KMS-11 (cell line): ENCODE results near the gene TRPV3.

Experiments used
- H2AFZ ChIP-seq: fragments of 200-600 bp; sonication (generic); 2 replicates; pipeline ENCODE4 v1.6.1; 2016; ENCODE audit warnings: antibody characterized with exemption, mixed run types, low read depth
- H3K27ac ChIP-seq: fragments of 200-600 bp; sonication (generic); 2 replicates; pipeline ENCODE4 v1.6.1; 2016; ENCODE audit warnings: mild to moderate bottlenecking, mixed run types
- H3K27me3 ChIP-seq: fragments of 200-600 bp; sonication (generic); 2 replicates; pipeline ENCODE4 v1.6.1; 2017; ENCODE audit warnings: mild to moderate bottlenecking, low read depth, mixed run types, moderate library complexity; ENCODE audit not compliant: insufficient read depth
- H3K36me3 ChIP-seq: fragments of 200-600 bp; sonication (generic); 2 replicates; pipeline ENCODE4 v1.6.1; 2017; ENCODE audit warnings: mild to moderate bottlenecking, mixed run types; ENCODE audit not compliant: insufficient read depth
- H3K4me1 ChIP-seq: fragments of 200-600 bp; sonication (generic); 2 replicates; pipeline ENCODE4 v1.6.1; 2016; ENCODE audit warnings: mild to moderate bottlenecking, low read depth, mixed run types; ENCODE audit not compliant: poor library complexity, severe bottlenecking
- H3K4me2 ChIP-seq: fragments of 200-600 bp; sonication (generic); 2 replicates; pipeline ENCODE4 v1.7.0; 2016; ENCODE audit warnings: mild to moderate bottlenecking, mixed run types
- H3K4me3 ChIP-seq: fragments of 200-600 bp; sonication (generic); IDR thresholded peaks from 2 replicates; pipeline ENCODE4 v1.6.1; 2017; ENCODE audit warnings: low read depth, low read length, mixed read lengths; ENCODE audit not compliant: insufficient read depth
- H3K79me2 ChIP-seq: fragments of 200-600 bp; sonication (generic); 2 replicates; pipeline ENCODE4 v1.6.1; 2016; ENCODE audit warnings: low read depth, mixed run types; ENCODE audit not compliant: insufficient read depth
- H3K9ac ChIP-seq: fragments of 200-600 bp; sonication (generic); 2 replicates; pipeline ENCODE4 v1.6.1; 2016; ENCODE audit warnings: mild to moderate bottlenecking, mixed run types
- H4K20me1 ChIP-seq: fragments of 200-600 bp; sonication (generic); 2 replicates; pipeline ENCODE4 v1.6.1; 2016; ENCODE audit warnings: mild to moderate bottlenecking, mixed run types; ENCODE audit not compliant: insufficient read depth
- CTCF ChIP-seq: fragments of 200-600 bp; sonication (generic); conservative IDR thresholded peaks from 2 replicates; pipeline ENCODE4 v1.6.1; 2017; ENCODE audit warnings: low read depth, mild to moderate bottlenecking, antibody characterized with exemption, low read length, moderate library complexity, mixed read lengths

The TRPV3 gene

DNA sequence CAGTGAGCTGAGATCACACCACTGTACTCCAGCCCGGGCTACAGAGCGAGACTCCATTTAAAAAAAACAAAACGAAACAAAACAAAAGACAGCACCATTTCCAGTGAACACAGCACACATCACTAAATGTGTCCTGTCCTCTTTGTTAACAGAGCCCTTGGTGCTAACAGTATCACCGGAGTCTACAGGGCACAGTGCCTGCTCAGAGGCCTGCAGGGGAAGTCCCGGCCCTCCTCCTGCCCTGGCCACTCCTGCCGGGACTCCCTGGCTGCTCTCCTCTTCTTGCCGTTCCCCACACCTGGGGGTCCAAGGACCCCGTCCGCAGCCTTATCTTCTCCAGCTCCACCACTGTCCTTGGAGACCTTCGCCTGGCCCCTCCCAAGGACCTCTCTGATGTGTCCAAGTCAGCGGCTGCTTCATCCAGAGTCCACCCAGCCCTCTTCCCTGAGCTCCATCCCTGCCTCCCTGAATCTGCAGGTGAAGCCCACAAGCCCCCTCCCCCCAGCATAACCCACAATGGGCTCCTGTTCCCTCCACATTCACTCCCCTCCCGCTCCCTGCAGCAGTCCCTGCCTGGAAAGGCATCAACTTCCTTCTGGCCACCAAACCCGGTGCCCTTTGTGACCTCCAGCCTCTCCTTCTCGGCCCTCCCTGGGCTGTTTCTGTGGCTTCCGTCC lies 43.1 kb upstream of the TRPV3 start:
- H3K79me2 ChIP-seq, result no peaks in the 10 kb centered on the region
- no peak overlapping the region for H3K9ac ChIP-seq
- H3K4me1 ChIP-seq, result no peaks in the 10 kb centered on the region
- H3K27ac ChIP-seq, result no peak overlapping the region
- no peaks in the 10 kb centered on the region for H3K27me3 ChIP-seq
- no peak overlapping the region for H2AFZ ChIP-seq
- H3K36me3 ChIP-seq, result no peaks in the 10 kb centered on the region
- no peaks in the 10 kb centered on the region for H4K20me1 ChIP-seq
- no peak overlapping the region for H3K4me2 ChIP-seq
- TF ChIP-seq CTCF, result no peak
- H3K4me3 ChIP-seq, result no peak overlapping the region

DNA sequence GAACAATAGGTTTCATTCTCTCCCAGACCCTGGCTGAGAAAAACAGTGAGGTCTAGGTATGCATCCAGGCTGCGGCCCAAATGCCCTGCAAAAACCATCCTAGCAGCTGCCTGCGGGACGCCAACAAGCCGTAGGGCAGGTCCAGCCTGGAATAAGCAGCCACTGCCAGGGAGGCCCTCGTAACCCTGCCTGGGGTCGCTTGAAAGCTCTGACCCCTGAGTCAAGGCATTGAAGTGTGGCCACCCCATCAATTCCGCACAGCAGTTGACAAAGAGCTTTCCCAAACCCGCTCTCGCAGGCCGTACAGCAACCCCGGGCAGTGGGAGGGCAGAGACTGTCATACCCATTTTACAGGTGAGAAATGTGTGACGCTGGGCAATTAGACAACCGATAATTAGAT lies 40.5 kb upstream of the TRPV3 start:
- Histone ChIP-seq H3K36me3 (no peaks in the 10 kb centered on the region), H3K4me3 (no peak overlapping the region), H3K27ac (no peak overlapping the region), H3K4me1 (no peaks in the 10 kb centered on the region), H3K9ac (no peak overlapping the region), H3K27me3 (no peaks in the 10 kb centered on the region), H2AFZ (no peak overlapping the region), H3K79me2 (no peaks in the 10 kb centered on the region), H3K4me2 (no peak overlapping the region), H4K20me1 (no peaks in the 10 kb centered on the region)
- no peak for TF ChIP-seq CTCF

GRCh38 chr17:3596804-3597464 lies 39.3 kb upstream of the TRPV3 start:
- Histone ChIP-seq H3K9ac (no peak overlapping the region), H3K36me3 (no peaks in the 10 kb centered on the region), H3K79me2 (no peaks in the 10 kb centered on the region), H3K4me3 (no peak overlapping the region), H3K4me1 (no peaks in the 10 kb centered on the region), H3K4me2 (no peak overlapping the region), H2AFZ (no peak overlapping the region), H3K27me3 (no peaks in the 10 kb centered on the region), H4K20me1 (no peaks in the 10 kb centered on the region), H3K27ac (no peak overlapping the region)
- TF ChIP-seq CTCF, result no peak

- Histone ChIP-seq H3K79me2 (no peaks in the 10 kb centered on the region), H2AFZ (no peak overlapping the region), H3K4me2 (no peak overlapping the region), H3K27ac (no peak overlapping the region), H3K27me3 (no peaks in the 10 kb centered on the region), H3K9ac (no peak overlapping the region), H3K36me3 (no peaks in the 10 kb centered on the region), H3K4me3 (no peak overlapping the region), H3K4me1 (no peaks in the 10 kb centered on the region), H4K20me1 (no peaks in the 10 kb centered on the region)
- no peak for TF ChIP-seq CTCF
These were observed 37.4 kb upstream of the TRPV3 start for GRCh38 chr17:3594976-3595375.
